ENCODE data around the gene SCARB2. TPM values are rescaled to one million over a fixed set of nuclear protein-coding genes. Genes with fewer than 3 reads are reported as not detected.

The SCARB2 gene
- total and polyA plus RNA-seq, 2 experiments from 2014 or later: 17.7 to 41.0 TPM

GRCh38 chr4:76233967-76234678 lies 20.5 kb upstream of the SCARB2 start:
- peak overlapping the region; percentile 64 for H3K27ac Mint-ChIP-seq
- Histone ChIP-seq H3K4me1 (ENCODE audit: insufficient read depth) (peaks cover 19% of the 10 kb centered on the region), H3K9me2 (ENCODE audit: insufficient read depth) (no peaks in the 10 kb centered on the region), H3K79me2 (replicated peaks; ENCODE audit: insufficient read depth) (peaks cover 27% of the 10 kb centered on the region), H3F3A (replicated peaks; ENCODE audit: low read depth) (no peaks in the 10 kb centered on the region), H3K27ac (ENCODE audit: low read depth) (peak overlapping the region; percentile 60), H3K4me3 (peak overlapping the region; percentile 63), H3K4me2 (peak overlapping the region; percentile 76), H3K27me3 (ENCODE audit: insufficient read depth) (no peaks in the 10 kb centered on the region), H3K36me3 (ENCODE audit: insufficient read depth) (peaks cover 4% of the 10 kb centered on the region; the same call in 1 of the 2 replicates), H2AFZ (no peak overlapping the region), H4K20me1 (replicated peaks; ENCODE audit: insufficient read depth) (no peaks in the 10 kb centered on the region; the same call in none of the 2 replicates)
- peaks cover 13% of the 10 kb centered on the region for H3K27me3 Mint-ChIP-seq (ENCODE audit: insufficient read depth, low read depth, poor library complexity)
- peaks cover 21% of the 10 kb centered on the region for H3K9me3 Mint-ChIP-seq
- peaks cover 40% of the 10 kb centered on the region for H3K4me1 Mint-ChIP-seq
- peak; percentile 83 for DNase-seq (ENCODE audit: low spot score)
- ATAC-seq: peak; percentile 86
- TF ChIP-seq STAT1 (IDR thresholded peaks at IDR 0.05; ENCODE audit: unreplicated experiment) (no peak), ZNF331 (CRISPR knock-in tag; IDR thresholded peaks at IDR 0.05; ENCODE audit: low read depth) (no peak), EZH2 (IDR thresholded peaks at IDR 0.05; ENCODE audit: low read depth, unreplicated experiment) (no peak), ZNF462 (CRISPR knock-in tag; IDR thresholded peaks at IDR 0.05) (no peak), CREB1 (CRISPR knock-in tag; IDR thresholded peaks at IDR 0.05; ENCODE audit: low read depth) (0 out of 2 replicates have a peak, but pooled peaks have one; percentile 26), NANOG (IDR thresholded peaks at IDR 0.05; ENCODE audit: borderline replicate concordance) (no peak), ZNF114 (CRISPR knock-in tag; IDR thresholded peaks at IDR 0.05) (no peak), POLR2AphosphoS5 (IDR thresholded peaks at IDR 0.05; ENCODE audit: low read depth) (peak; percentile 74), JUNB (IDR thresholded peaks at IDR 0.05; ENCODE audit: unreplicated experiment) (no peak), REST (IDR thresholded peaks at IDR 0.05; ENCODE audit: unreplicated experiment) (no peak), EZH2phosphoT487 (IDR thresholded peaks at IDR 0.05; ENCODE audit: unreplicated experiment) (no peak)
- TF ChIP-seq, protein P1, sequence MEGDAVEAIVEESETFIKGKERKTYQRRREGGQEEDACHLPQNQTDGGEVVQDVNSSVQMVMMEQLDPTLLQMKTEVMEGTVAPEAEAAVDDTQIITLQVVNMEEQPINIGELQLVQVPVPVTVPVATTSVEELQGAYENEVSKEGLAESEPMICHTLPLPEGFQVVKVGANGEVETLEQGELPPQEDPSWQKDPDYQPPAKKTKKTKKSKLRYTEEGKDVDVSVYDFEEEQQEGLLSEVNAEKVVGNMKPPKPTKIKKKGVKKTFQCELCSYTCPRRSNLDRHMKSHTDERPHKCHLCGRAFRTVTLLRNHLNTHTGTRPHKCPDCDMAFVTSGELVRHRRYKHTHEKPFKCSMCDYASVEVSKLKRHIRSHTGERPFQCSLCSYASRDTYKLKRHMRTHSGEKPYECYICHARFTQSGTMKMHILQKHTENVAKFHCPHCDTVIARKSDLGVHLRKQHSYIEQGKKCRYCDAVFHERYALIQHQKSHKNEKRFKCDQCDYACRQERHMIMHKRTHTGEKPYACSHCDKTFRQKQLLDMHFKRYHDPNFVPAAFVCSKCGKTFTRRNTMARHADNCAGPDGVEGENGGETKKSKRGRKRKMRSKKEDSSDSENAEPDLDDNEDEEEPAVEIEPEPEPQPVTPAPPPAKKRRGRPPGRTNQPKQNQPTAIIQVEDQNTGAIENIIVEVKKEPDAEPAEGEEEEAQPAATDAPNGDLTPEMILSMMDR (conservative IDR thresholded peaks at IDR 0.05; ENCODE audit: low read depth in 2 of 2): no peak
- TF ChIP-seq, protein P2, sequence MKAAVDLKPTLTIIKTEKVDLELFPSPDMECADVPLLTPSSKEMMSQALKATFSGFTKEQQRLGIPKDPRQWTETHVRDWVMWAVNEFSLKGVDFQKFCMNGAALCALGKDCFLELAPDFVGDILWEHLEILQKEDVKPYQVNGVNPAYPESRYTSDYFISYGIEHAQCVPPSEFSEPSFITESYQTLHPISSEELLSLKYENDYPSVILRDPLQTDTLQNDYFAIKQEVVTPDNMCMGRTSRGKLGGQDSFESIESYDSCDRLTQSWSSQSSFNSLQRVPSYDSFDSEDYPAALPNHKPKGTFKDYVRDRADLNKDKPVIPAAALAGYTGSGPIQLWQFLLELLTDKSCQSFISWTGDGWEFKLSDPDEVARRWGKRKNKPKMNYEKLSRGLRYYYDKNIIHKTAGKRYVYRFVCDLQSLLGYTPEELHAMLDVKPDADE (IDR thresholded peaks at IDR 0.05): no peak
- peaks cover 29% of the 10 kb centered on the region for H3K36me3 Mint-ChIP-seq (ENCODE audit: low read depth)
- H3K4me3 Mint-ChIP-seq: peak overlapping the region; percentile 75
